Measurements from ENCODE around the gene TBC1D16.

DNA sequence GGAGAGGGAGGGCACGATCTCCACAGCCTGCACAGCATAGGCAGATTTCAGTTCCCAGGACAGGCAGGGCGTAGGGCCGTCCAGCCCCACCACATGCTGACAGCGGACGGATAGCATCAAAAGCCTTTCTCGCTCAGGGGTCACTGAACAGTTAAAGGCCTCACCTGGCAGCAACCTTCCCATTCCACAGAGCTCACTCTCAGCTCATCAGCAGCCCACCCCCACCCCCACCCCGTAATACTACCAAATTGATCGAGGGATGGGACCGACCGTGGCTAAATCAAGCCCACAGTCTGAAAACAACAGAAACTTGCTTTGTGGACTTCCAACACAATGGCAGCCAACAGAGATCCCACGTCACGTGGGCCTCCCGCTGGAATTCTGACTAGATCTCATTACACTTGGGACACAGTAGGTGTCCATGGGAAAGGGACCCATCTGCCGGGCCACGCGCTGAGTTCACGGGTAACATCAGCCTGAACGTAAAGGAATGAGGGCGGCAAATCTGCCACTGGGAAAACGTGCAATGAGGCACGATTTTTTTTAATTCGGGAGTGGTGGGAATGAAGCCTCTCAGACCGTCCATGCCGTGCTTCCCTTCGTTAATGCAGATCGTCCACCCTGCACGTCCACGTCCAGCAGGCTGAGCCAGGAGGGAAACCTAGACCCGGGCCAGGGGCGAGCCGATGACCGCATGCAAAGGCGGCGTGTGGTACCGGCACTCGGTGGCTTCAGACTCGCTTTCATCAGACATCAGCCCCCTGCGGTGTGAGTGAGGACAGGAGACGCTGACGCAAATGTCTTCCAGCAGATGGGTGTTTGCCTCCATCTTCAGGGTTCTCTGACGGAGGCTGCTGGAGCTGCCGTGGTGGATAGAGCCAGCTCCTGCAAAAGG is 92.1 kb downstream of the TBC1D16 start:
- TF ChIP-seq POLR2AphosphoS5 (IDR thresholded peaks at IDR 0.05; ENCODE audit: low read depth, low read length) (no peak), POLR2A (IDR thresholded peaks at IDR 0.05; ENCODE audit: low read depth, low read length) (no peak)

All from GM12891 (cell line).